K562 (cell line): Measurements from ENCODE around the gene ZNF213. TPM values are rescaled to one million over a fixed set of nuclear protein-coding genes. Genes with fewer than 3 reads are reported as not detected.

ENCODE experiments used
- ATF7 ChIP-seq: fragments of 450-650 bp; IDR thresholded peaks from 2 replicates; pipeline ENCODE4 v1.7.1; 2014; ENCODE audit warnings: mild to moderate bottlenecking, moderate library complexity
- CBX1 ChIP-seq: sonication (generic); IDR thresholded peaks from 2 replicates; pipeline ENCODE4 v1.6.1; 2016; ENCODE audit warnings: antibody characterized with exemption, low read depth, mild to moderate bottlenecking
- EP300 ChIP-seq: IDR thresholded peaks from 2 replicates; pipeline ENCODE4 v1.6.1; 2012; ENCODE audit warnings: low read length, improper control_type of control experiment
- FOSL1 ChIP-seq: fragments of 200-800 bp; sonication (Bioruptor generic); conservative IDR thresholded peaks from 2 replicates; pipeline ENCODE4 v1.6.1; 2016; ENCODE audit warnings: missing genetic modification characterization, missing compliant biosample characterization
- FOXK2 ChIP-seq, 2 experiments: fragments of 450-650 bp; IDR thresholded peaks in 1 of 2; conservative IDR thresholded peaks in 1 of 2; 2 replicates each; pipeline ENCODE4 v1.6.1; 2016; ENCODE audit warnings: low read depth in 2 of 2, mild to moderate bottlenecking in 1 of 2
- KHSRP ChIP-seq: fragments of 450-650 bp; IDR thresholded peaks from 2 replicates; pipeline ENCODE4 v1.6.1; 2017
- PCBP1 ChIP-seq: fragments of 200-400 bp; formaldehyde crosslinking; IDR thresholded peaks from 2 replicates; pipeline ENCODE4 v1.6.1; 2018; ENCODE audit warnings: mild to moderate bottlenecking, low read depth, low read length; ENCODE audit not compliant: poor library complexity, severe bottlenecking
- POLR2H ChIP-seq: IDR thresholded peaks from 2 replicates; pipeline ENCODE4 v1.6.1; 2016; ENCODE audit warnings: missing genetic modification characterization, low read depth, mild to moderate bottlenecking, control low read depth, missing compliant biosample characterization, moderate library complexity
- RBM39 ChIP-seq: fragments of 200-400 bp; formaldehyde crosslinking; optimal IDR thresholded peaks from 2 replicates; pipeline ENCODE3; 2018; ENCODE audit warnings: low read depth, low read length
- ZNF184 ChIP-seq: sonication (generic); formaldehyde crosslinking; IDR thresholded peaks from 2 replicates; pipeline ENCODE4 v1.5.0; 2020; ENCODE audit warnings: missing genetic modification reagents
- ZNF347 ChIP-seq: fragments of 450-650 bp; formaldehyde crosslinking; IDR thresholded peaks from 2 replicates; pipeline ENCODE4 v1.4.0; 2020; ENCODE audit warnings: low read depth, mild to moderate bottlenecking, moderate library complexity
- ZNF695 ChIP-seq: fragments of 450-650 bp; formaldehyde crosslinking; IDR thresholded peaks from 2 replicates; pipeline ENCODE4 v1.4.0; 2020; ENCODE audit warnings: mild to moderate bottlenecking, moderate library complexity
- polyA plus RNA-seq, 8 experiments: library from polyadenylated mRNA; depleted of rRNA in 4 of 8; stranded (reverse) in 5 of 8; unstranded in 3 of 8; fragments of >200 nt; fragmentation: Nextera tagmentation in 2 of 8; fragmentation: Illumina TruSeq in 1 of 8; extraction: Ambion mirVana in 2 of 8; extraction: Trizol in 1 of 8; gene quantifications; 2 replicates each; pipeline versions ENCODE4 v1.2.1 to v1.2.3, GENCODE V29; 2011 to 2014; ENCODE audit warnings: inconsistent platforms in 1 of 8, missing spikeins in 1 of 8
- total RNA-seq, 7 experiments: library from RNA; depleted of rRNA in 6 of 7; stranded (reverse); fragments of >200 nt in 6 of 7; fragmentation: Illumina TruSeq in 2 of 7; extraction: Trizol in 2 of 7; gene quantifications; 2 replicates each; pipeline versions ENCODE4 v1.2.1 to v1.2.3, GENCODE V29; 2011 to 2021; ENCODE audit warnings: low replicate concordance in 1 of 7
- TF ChIP-seq, protein P1 (sequence below): fragments of 250-450 bp; sonication (Bioruptor Pico); IDR thresholded peaks from 2 replicates; pipeline ENCODE4 v1.6.1; 2021; ENCODE audit warnings: mild to moderate bottlenecking
- TF ChIP-seq, protein P2 (sequence below): fragments of 200-600 bp; sonication (generic); IDR thresholded peaks from one replicate; pipeline ENCODE4 v1.6.1; 2012; ENCODE audit warnings: mild to moderate bottlenecking, low read depth, low read length, inconsistent platforms
- TF ChIP-seq, protein P3 (sequence below): fragments of 250-450 bp; sonication (Bioruptor Pico); IDR thresholded peaks from 2 replicates; pipeline ENCODE4 v1.5.0; 2021

The ZNF213 gene
- total and polyA plus RNA-seq, 9 of the 15 experiments (the other 6 are each of a cell fraction or from before 2014, with no cell fraction given), result 0.49 to 10.0 (median 1.8) TPM

DNA sequence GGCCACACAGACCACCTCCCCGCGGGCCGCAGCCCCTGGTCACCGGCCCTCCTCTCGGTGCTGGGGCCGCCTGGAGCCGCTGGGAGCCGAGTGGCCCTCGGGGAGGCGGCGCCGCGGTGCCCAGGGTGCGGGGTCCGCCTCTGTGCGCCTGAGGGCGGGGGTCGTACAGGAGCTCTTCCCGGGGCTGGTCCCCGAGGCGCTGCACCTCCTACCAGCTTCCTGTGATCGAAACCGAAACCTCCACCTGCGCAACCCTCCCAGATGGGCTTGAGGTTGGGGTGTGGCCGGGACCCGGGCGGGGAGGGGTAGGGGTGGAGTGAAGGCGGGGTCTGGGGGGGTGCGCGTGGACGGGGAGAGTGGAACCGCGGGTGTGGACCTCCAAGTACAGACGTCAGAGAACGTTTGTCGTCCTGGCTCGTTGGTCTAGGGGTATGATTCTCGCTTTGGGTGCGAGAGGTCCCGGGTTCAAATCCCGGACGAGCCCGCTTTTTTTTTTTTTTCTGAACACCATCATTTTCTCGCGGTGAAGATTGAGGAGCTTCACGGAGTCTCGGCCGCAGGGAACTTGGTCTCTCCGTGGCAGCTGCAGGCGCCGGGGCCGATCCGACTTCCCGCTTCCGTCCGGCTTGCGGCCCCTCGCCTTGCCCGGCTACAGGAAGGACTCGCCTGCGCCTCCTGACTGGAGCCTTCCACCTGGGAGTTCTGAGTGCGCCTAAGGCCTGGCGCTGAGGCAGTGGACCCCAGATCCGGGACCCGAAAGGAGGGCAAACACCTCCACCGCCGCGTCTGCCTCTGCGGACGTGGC is 23.9 kb downstream of the ZNF213 start (continued):
- TF ChIP-seq EP300 (0 out of 2 replicates have a peak, but pooled peaks have one; percentile 55), ZNF184 (CRISPR knock-in tag) (no peak), ZNF347 (CRISPR knock-in tag) (no peak), CBX1 (no peak), ATF7 (peak; percentile 59; the same call in 1 of the 2 replicates), PCBP1 (no peak), FOXK2 (conservative IDR thresholded peaks at IDR 0.05 in 1 of 2, IDR thresholded peaks at IDR 0.05 in 1 of 2; ENCODE audit: low read depth in 2 of 2) (peak in 1 of 2 experiments; percentile 64; a peak in 2 of 4 replicates), RBM39 (no peak), FOSL1 (peak; percentile 47), ZNF695 (CRISPR knock-in tag) (no peak), KHSRP (no peak), POLR2H (tag) (peak; percentile 99)
- TF ChIP-seq, protein P1, sequence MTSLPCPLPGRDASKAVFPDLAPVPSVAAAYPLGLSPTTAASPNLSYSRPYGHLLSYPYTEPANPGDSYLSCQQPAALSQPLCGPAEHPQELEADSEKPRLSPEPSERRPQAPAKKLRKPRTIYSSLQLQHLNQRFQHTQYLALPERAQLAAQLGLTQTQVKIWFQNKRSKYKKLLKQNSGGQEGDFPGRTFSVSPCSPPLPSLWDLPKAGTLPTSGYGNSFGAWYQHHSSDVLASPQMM, result no peak
- TF ChIP-seq, protein P2, sequence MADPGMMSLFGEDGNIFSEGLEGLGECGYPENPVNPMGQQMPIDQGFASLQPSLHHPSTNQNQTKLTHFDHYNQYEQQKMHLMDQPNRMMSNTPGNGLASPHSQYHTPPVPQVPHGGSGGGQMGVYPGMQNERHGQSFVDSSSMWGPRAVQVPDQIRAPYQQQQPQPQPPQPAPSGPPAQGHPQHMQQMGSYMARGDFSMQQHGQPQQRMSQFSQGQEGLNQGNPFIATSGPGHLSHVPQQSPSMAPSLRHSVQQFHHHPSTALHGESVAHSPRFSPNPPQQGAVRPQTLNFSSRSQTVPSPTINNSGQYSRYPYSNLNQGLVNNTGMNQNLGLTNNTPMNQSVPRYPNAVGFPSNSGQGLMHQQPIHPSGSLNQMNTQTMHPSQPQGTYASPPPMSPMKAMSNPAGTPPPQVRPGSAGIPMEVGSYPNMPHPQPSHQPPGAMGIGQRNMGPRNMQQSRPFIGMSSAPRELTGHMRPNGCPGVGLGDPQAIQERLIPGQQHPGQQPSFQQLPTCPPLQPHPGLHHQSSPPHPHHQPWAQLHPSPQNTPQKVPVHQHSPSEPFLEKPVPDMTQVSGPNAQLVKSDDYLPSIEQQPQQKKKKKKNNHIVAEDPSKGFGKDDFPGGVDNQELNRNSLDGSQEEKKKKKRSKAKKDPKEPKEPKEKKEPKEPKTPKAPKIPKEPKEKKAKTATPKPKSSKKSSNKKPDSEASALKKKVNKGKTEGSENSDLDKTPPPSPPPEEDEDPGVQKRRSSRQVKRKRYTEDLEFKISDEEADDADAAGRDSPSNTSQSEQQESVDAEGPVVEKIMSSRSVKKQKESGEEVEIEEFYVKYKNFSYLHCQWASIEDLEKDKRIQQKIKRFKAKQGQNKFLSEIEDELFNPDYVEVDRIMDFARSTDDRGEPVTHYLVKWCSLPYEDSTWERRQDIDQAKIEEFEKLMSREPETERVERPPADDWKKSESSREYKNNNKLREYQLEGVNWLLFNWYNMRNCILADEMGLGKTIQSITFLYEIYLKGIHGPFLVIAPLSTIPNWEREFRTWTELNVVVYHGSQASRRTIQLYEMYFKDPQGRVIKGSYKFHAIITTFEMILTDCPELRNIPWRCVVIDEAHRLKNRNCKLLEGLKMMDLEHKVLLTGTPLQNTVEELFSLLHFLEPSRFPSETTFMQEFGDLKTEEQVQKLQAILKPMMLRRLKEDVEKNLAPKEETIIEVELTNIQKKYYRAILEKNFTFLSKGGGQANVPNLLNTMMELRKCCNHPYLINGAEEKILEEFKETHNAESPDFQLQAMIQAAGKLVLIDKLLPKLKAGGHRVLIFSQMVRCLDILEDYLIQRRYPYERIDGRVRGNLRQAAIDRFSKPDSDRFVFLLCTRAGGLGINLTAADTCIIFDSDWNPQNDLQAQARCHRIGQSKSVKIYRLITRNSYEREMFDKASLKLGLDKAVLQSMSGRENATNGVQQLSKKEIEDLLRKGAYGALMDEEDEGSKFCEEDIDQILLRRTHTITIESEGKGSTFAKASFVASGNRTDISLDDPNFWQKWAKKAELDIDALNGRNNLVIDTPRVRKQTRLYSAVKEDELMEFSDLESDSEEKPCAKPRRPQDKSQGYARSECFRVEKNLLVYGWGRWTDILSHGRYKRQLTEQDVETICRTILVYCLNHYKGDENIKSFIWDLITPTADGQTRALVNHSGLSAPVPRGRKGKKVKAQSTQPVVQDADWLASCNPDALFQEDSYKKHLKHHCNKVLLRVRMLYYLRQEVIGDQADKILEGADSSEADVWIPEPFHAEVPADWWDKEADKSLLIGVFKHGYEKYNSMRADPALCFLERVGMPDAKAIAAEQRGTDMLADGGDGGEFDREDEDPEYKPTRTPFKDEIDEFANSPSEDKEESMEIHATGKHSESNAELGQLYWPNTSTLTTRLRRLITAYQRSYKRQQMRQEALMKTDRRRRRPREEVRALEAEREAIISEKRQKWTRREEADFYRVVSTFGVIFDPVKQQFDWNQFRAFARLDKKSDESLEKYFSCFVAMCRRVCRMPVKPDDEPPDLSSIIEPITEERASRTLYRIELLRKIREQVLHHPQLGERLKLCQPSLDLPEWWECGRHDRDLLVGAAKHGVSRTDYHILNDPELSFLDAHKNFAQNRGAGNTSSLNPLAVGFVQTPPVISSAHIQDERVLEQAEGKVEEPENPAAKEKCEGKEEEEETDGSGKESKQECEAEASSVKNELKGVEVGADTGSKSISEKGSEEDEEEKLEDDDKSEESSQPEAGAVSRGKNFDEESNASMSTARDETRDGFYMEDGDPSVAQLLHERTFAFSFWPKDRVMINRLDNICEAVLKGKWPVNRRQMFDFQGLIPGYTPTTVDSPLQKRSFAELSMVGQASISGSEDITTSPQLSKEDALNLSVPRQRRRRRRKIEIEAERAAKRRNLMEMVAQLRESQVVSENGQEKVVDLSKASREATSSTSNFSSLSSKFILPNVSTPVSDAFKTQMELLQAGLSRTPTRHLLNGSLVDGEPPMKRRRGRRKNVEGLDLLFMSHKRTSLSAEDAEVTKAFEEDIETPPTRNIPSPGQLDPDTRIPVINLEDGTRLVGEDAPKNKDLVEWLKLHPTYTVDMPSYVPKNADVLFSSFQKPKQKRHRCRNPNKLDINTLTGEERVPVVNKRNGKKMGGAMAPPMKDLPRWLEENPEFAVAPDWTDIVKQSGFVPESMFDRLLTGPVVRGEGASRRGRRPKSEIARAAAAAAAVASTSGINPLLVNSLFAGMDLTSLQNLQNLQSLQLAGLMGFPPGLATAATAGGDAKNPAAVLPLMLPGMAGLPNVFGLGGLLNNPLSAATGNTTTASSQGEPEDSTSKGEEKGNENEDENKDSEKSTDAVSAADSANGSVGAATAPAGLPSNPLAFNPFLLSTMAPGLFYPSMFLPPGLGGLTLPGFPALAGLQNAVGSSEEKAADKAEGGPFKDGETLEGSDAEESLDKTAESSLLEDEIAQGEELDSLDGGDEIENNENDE, result no peak
- TF ChIP-seq, protein P3, sequence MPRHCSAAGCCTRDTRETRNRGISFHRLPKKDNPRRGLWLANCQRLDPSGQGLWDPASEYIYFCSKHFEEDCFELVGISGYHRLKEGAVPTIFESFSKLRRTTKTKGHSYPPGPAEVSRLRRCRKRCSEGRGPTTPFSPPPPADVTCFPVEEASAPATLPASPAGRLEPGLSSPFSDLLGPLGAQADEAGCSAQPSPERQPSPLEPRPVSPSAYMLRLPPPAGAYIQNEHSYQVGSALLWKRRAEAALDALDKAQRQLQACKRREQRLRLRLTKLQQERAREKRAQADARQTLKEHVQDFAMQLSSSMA (CRISPR knock-in tag), result no peak
